Neural cell (in vitro differentiated cells): ENCODE data around the gene KIF21B. TPM values are rescaled to one million over a fixed set of nuclear protein-coding genes. Genes with fewer than 3 reads are reported as not detected.

ENCODE experiments used
- H2AFZ ChIP-seq: fragments of 200-600, 300-800 bp; sonication (generic), shearing (Covaris generic); 2 replicates; pipeline ENCODE4 v1.6.0; 2014; ENCODE audit warnings: low read depth, mild to moderate bottlenecking, antibody characterized with exemption, low read length, moderate library complexity
- H3F3A ChIP-seq: fragments of 200-600 bp; shearing (Covaris generic); 2 replicates; pipeline ENCODE4 v1.6.1; 2016; ENCODE audit warnings: mild to moderate bottlenecking, moderate library complexity, mixed read lengths, antibody characterized with exemption, low read length; ENCODE audit not compliant: insufficient read depth, poor library complexity, severe bottlenecking
- H3K27ac ChIP-seq: fragments of 200-600, 300-800 bp; sonication (generic), shearing (Covaris generic); 2 replicates; pipeline ENCODE4 v1.5.1; 2014; ENCODE audit warnings: mild to moderate bottlenecking, low read length, moderate library complexity
- H3K27me3 ChIP-seq: fragments of 300-800, 200-600 bp; sonication (generic), shearing (Covaris generic); 2 replicates; pipeline ENCODE4 v1.6.0; 2014; ENCODE audit warnings: mild to moderate bottlenecking, low read depth, low read length, moderate library complexity; ENCODE audit not compliant: insufficient read depth
- H3K36me3 ChIP-seq: fragments of 300-800, 200-600 bp; sonication (generic), shearing (Covaris generic); 2 replicates; pipeline ENCODE4 v1.5.1; 2014; ENCODE audit warnings: mild to moderate bottlenecking, antibody characterized with exemption, low read length, moderate library complexity; ENCODE audit not compliant: insufficient read depth
- H3K4me2 ChIP-seq: fragments of 300-800, 200-600 bp; sonication (generic), shearing (Covaris generic); 2 replicates; pipeline ENCODE4 v1.6.0; 2014; ENCODE audit warnings: mild to moderate bottlenecking, low read length
- H3K4me3 ChIP-seq: fragments of 300-800, 200-600 bp; sonication (generic), shearing (Covaris generic); 2 replicates; pipeline ENCODE4 v1.5.1; 2014; ENCODE audit warnings: mild to moderate bottlenecking, low read length, moderate library complexity
- H3K79me2 ChIP-seq: fragments of 200-600 bp; shearing (Covaris generic); replicated peaks from 2 replicates; pipeline ENCODE4 v1.6.0; 2014; ENCODE audit warnings: mild to moderate bottlenecking, low read length, moderate library complexity; ENCODE audit not compliant: insufficient read depth
- H3K9ac ChIP-seq: fragments of 300-800, 200-600 bp; sonication (generic), shearing (Covaris generic); 2 replicates; pipeline ENCODE4 v1.6.1; 2016; ENCODE audit warnings: mild to moderate bottlenecking, low read length, mixed read lengths
- H3K9me2 ChIP-seq: fragments of 200-600 bp; shearing (Covaris generic); 2 replicates; pipeline ENCODE4 v1.6.1; 2016; ENCODE audit warnings: mild to moderate bottlenecking, low read length, mixed read lengths; ENCODE audit not compliant: insufficient read depth
- H3K9me3 ChIP-seq: fragments of 200-600, 300-800 bp; sonication (generic), shearing (Covaris generic); 2 replicates; pipeline ENCODE4 v1.6.1; 2016; ENCODE audit warnings: mild to moderate bottlenecking, mixed run types, low read length, moderate library complexity, mixed read lengths
- H4K20me1 ChIP-seq: fragments of 200-600 bp; shearing (Covaris generic); 2 replicates; pipeline ENCODE4 v1.6.1; 2016; ENCODE audit warnings: mild to moderate bottlenecking, mixed run types; ENCODE audit not compliant: insufficient read depth
- CTCF ChIP-seq: fragments of 450-650 bp; IDR thresholded peaks from 2 replicates; pipeline ENCODE4 v1.5.1; 2014; ENCODE audit warnings: antibody characterized with exemption, mild to moderate bottlenecking, moderate library complexity; ENCODE audit not compliant: poor library complexity, severe bottlenecking
- EP300 ChIP-seq: fragments of 450-650 bp; conservative IDR thresholded peaks from 2 replicates; pipeline ENCODE4 v1.6.1; 2014; ENCODE audit warnings: antibody characterized with exemption, mild to moderate bottlenecking, moderate library complexity; ENCODE audit not compliant: poor library complexity, severe bottlenecking
- EZH2 ChIP-seq: fragments of 200-600, 300-800 bp; shearing (Covaris generic), sonication (generic); IDR thresholded peaks from 2 replicates; pipeline ENCODE4 v1.6.1; 2014; ENCODE audit warnings: antibody characterized with exemption, low read length, borderline replicate concordance, mild to moderate bottlenecking; ENCODE audit not compliant: insufficient read depth, poor library complexity, severe bottlenecking
- MXI1 ChIP-seq: fragments of 450-650 bp; conservative IDR thresholded peaks from 2 replicates; pipeline ENCODE4 v1.6.1; 2014; ENCODE audit warnings: antibody characterized with exemption, mild to moderate bottlenecking; ENCODE audit not compliant: poor library complexity, severe bottlenecking
- POLR2AphosphoS5 ChIP-seq: IDR thresholded peaks from 2 replicates; pipeline ENCODE4 v1.6.1; 2012
- RAD21 ChIP-seq: fragments of 450-650 bp; conservative IDR thresholded peaks from 2 replicates; pipeline ENCODE4 v1.6.1; 2014; ENCODE audit warnings: antibody characterized with exemption, mild to moderate bottlenecking, moderate library complexity
- REST ChIP-seq: IDR thresholded peaks from 2 replicates; pipeline ENCODE4 v1.6.1; 2012; ENCODE audit warnings: borderline replicate concordance
- SMC3 ChIP-seq: fragments of 450-650 bp; conservative IDR thresholded peaks from 2 replicates; pipeline ENCODE4 v1.6.1; 2014; ENCODE audit warnings: antibody characterized with exemption, mild to moderate bottlenecking, moderate library complexity; ENCODE audit not compliant: poor library complexity
- TAF1 ChIP-seq: IDR thresholded peaks from 2 replicates; pipeline ENCODE4 v1.6.1; 2012; ENCODE audit warnings: low read depth
- polyA plus RNA-seq: library from polyadenylated mRNA; depleted of rRNA; stranded (reverse); fragments of >200 nt; gene quantifications from 2 replicates; pipeline ENCODE4 v1.2.3, GENCODE V29; 2014

The KIF21B gene
- polyA plus RNA-seq, 1 donor from 2014 or later = 53.7 TPM

- Histone ChIP-seq H3K79me2 (no peaks in the 10 kb centered on the region), H3K36me3 (no peaks in the 10 kb centered on the region), H3K4me3 (no peak overlapping the region), H3K9me2 (no peaks in the 10 kb centered on the region), H3K9ac (no peak overlapping the region), H4K20me1 (no peaks in the 10 kb centered on the region), H2AFZ (no peak overlapping the region), H3K4me2 (no peak overlapping the region), H3K9me3 (no peaks in the 10 kb centered on the region), H3K27me3 (no peaks in the 10 kb centered on the region), H3F3A (no peaks in the 10 kb centered on the region), H3K27ac (no peak overlapping the region)
- TF ChIP-seq SMC3 (no peak), EP300 (no peak), CTCF (no peak), MXI1 (no peak), EZH2 (no peak), REST (no peak), POLR2AphosphoS5 (no peak), TAF1 (no peak), RAD21 (no peak)
These were observed 64.9 kb downstream of the KIF21B start for GRCh38 chr1:200958597-200958996.

- H3K9me3 ChIP-seq = no peaks in the 10 kb centered on the region
- no peak overlapping the region for H3K4me3 ChIP-seq
- no peak overlapping the region for H3K27ac ChIP-seq
- H3K27me3 ChIP-seq = no peaks in the 10 kb centered on the region
- H3K9me2 ChIP-seq = no peaks in the 10 kb centered on the region
- H3K36me3 ChIP-seq = no peaks in the 10 kb centered on the region
- H3F3A ChIP-seq = no peaks in the 10 kb centered on the region
- no peaks in the 10 kb centered on the region for H3K79me2 ChIP-seq
- no peak overlapping the region for H2AFZ ChIP-seq
- H3K4me2 ChIP-seq = no peak overlapping the region
- H3K9ac ChIP-seq = no peak overlapping the region
- TF ChIP-seq TAF1 = no peak
- TF ChIP-seq RAD21 = no peak
- TF ChIP-seq SMC3 = no peak
- no peak for TF ChIP-seq CTCF
- no peak for TF ChIP-seq EZH2
- TF ChIP-seq POLR2AphosphoS5 = no peak
- no peak for TF ChIP-seq REST
- TF ChIP-seq MXI1 = no peak
- TF ChIP-seq EP300 = no peak
- H4K20me1 ChIP-seq = no peaks in the 10 kb centered on the region
These were observed 69.1 kb downstream of the KIF21B start for GRCh38 chr1:200954434-200954833.
